Gastrocnemius medialis (tissue), 4 donors: Measurements from ENCODE around the gene HGFAC.

Source experiments
- POLR2A ChIP-seq, 2 donors: fragments of 450-650 bp; IDR thresholded peaks; one replicate each; pipeline ENCODE4 v1.6.1; 2017; ENCODE audit warnings: antibody characterized with exemption in 2 of 2, mild to moderate bottlenecking in 2 of 2, moderate library complexity in 2 of 2
- TF ChIP-seq, protein P1 (sequence below), 5 experiments: fragments of 450-650 bp in 3 of 5; fragments of 200-600 bp in 2 of 5; sonication (generic) in 2 of 5; IDR thresholded peaks in 4 of 5; conservative IDR thresholded peaks in 1 of 5; 1 replicate in 4 of 5; 2 replicates in 1 of 5; pipeline ENCODE4 v1.5.1; 2016 to 2019; ENCODE audit warnings: antibody characterized with exemption in 5 of 5, mild to moderate bottlenecking in 3 of 5, moderate library complexity in 3 of 5

DNA sequence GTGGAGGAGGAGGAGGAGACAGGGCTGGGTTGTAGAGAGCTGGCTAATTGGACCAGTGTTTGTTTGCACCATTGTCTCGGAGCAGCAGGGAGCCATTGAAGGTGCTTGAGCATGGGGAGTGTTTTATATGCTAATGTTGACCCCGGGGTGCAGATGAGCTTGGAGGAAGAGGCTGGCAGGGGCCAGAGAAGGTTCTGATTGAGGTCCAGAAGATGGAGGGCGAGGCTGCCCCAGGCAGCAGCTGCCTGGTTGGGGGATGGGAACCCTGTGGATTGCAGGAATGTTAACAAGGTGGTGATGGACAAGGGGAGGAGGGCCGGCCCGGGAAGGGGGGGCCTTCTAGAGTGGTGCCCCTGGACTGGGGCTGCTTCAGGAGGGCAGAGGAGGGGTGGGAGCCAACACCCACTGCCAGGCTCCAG lies 39.4 kb downstream of the HGFAC start:
- TF ChIP-seq, protein P1, sequence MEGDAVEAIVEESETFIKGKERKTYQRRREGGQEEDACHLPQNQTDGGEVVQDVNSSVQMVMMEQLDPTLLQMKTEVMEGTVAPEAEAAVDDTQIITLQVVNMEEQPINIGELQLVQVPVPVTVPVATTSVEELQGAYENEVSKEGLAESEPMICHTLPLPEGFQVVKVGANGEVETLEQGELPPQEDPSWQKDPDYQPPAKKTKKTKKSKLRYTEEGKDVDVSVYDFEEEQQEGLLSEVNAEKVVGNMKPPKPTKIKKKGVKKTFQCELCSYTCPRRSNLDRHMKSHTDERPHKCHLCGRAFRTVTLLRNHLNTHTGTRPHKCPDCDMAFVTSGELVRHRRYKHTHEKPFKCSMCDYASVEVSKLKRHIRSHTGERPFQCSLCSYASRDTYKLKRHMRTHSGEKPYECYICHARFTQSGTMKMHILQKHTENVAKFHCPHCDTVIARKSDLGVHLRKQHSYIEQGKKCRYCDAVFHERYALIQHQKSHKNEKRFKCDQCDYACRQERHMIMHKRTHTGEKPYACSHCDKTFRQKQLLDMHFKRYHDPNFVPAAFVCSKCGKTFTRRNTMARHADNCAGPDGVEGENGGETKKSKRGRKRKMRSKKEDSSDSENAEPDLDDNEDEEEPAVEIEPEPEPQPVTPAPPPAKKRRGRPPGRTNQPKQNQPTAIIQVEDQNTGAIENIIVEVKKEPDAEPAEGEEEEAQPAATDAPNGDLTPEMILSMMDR (IDR thresholded peaks at IDR 0.05 in 4 of 5, conservative IDR thresholded peaks at IDR 0.05 in 1 of 5) = no peak
- no peak for TF ChIP-seq POLR2A (IDR thresholded peaks at IDR 0.05)
